ENCODE measurements around the gene MCRIP2.

DNA sequence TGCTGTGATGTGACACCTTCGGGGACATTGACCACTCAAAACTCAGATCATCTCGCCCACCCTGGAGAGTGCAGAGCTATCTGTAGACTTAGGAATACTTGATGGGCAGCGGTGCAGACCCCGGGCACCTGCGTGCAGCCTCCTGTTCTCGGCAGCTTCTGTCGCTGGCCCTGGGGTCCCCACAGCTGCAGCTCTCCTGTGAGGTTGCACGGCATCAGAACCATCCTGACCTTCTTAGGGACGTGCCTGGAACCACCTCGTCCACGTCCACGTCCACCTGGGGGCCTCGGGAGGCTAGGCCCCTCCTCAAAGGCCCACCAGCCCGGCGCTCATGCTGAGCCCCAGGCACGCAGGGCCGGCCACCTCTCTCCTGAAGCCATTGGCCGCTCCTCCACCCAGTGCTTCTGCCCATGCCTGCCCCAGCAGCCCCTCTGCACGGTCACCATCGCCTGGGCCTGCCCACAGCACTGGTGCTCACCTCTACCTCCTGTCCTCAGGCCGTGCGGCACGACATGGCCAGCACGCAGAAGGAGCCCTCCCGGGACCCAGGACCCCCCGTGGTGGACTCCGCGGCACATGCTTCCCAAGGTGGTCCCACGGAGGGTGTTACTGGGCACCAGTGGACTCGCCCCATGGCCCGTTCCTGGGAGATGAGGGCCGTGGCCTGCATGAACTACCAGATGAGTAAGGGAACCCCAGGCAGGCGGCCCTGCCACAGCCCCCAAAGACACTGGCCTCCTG, 13.1 kb upstream of the MCRIP2 start:
- TF ChIP-seq CTCF (IDR thresholded peaks at IDR 0.05; ENCODE audit: poor library complexity, severe bottlenecking) (no peak), EZH2 (IDR thresholded peaks at IDR 0.05; ENCODE audit: borderline replicate concordance, insufficient read depth, low read length, poor library complexity, severe bottlenecking) (no peak), REST (IDR thresholded peaks at IDR 0.05; ENCODE audit: borderline replicate concordance) (no peak)

Data from neural cell (in vitro differentiated cells).